ENCODE measurements around the gene SUSD4. TPM values are rescaled to one million over a fixed set of nuclear protein-coding genes. Genes with fewer than 3 reads are reported as not detected.
"Not testable (repeated sequence)": the region's sequence is repeated elsewhere in the genome, so short reads cannot be mapped to it uniquely, and the experiment has no call there.

The SUSD4 gene
- total RNA-seq, 2 experiments from 2014 or later, result 0.18 to 0.23 TPM

DNA sequence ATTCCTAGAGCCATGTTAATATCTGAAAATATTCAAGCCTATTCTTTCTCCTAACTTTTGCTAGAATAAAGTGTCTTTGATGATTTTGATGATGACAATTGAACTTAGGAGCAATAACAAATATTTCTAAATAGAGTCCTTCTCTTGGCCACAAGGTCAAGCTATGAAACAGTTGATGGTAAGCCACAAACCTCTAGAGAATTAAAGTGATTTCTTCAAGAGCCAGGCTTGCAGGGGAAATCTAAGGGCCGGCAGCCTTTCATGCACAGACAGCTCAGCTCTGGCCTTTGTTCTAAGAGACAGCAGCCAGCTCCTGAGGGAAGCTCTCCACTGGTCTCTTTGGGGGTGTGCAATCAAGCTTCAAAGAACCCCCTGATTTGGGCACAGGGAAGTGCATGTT lies 59.0 kb downstream of the SUSD4 start:
- Mint-ChIP-seq H3K27me3 (ENCODE audit: low read depth) (no peaks in the 10 kb centered on the region), H3K36me3 (ENCODE audit: low read depth) (no peaks in the 10 kb centered on the region), H3K27ac (no peak overlapping the region), H3K4me3 (no peak overlapping the region), H3K4me1 (ENCODE audit: low read depth) (peaks cover 12% of the 10 kb centered on the region), H3K9me3 (ENCODE audit: insufficient read depth) (peaks cover 7% of the 10 kb centered on the region)
- DNase-seq, result no peak
- no peak for ATAC-seq
- ChIA-PET POLR2A (no interaction called here), CTCF (no interaction called here)

DNA sequence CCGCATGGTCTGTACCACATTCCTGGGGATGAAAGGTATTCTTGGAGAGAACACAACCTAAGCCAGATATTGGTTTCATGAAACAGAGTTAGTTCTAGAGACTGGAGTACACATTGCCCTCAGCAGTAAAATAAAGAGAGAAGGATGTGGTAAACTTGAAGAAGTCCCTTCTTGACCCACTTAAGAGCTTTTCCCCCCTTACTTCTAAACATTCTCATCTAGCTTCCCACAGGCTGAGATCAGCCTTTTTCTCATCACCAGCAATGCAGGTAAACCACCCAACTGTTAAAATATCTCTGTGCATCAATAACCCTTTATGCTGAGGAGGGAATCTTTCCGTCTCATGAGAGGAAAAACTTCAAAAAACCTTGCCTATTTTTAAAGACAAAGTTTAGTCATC lies 62.6 kb downstream of the SUSD4 start:
- H3K4me1 Mint-ChIP-seq (ENCODE audit: low read depth), result peaks cover 12% of the 10 kb centered on the region
- no peak overlapping the region for H3K4me3 Mint-ChIP-seq
- ChIA-PET POLR2A (no interaction called here), CTCF (interaction anchor here (0.8 kb wide), 1 partner anchor 167 kb away, joined by 3 read pairs; no protein-coding TSS in a partner anchor)
- no peaks in the 10 kb centered on the region for H3K36me3 Mint-ChIP-seq (ENCODE audit: low read depth)
- peaks cover 7% of the 10 kb centered on the region for H3K9me3 Mint-ChIP-seq (ENCODE audit: insufficient read depth)
- H3K27me3 Mint-ChIP-seq (ENCODE audit: low read depth), result no peaks in the 10 kb centered on the region
- no peak for ATAC-seq
- H3K27ac Mint-ChIP-seq, result no peak overlapping the region
- no peak for DNase-seq

DNA sequence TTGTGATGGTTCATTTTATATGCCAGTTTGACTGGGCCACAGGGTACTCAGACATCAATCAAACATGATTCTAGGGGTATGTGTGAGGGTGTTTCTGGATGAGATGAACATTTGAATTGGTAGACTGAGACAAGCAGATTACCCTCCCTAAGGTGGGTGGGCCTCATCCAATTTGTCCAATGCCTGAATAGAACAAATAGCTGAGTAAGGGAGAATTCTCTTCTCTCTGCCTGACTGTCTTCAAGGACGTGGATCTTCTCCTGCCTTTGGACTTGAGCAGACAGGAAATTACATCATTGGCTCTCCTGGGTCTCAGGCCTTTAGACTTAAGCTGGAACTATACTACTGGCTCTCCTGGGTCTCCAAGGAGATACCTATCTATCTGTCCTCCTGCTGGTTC lies 64.4 kb downstream of the SUSD4 start:
- no peak overlapping the region for H3K4me3 Mint-ChIP-seq
- DNase-seq (no peak), ATAC-seq (no peak)
- ChIA-PET CTCF (no interaction called here), POLR2A (no interaction called here)
- no peaks in the 10 kb centered on the region for H3K36me3 Mint-ChIP-seq (ENCODE audit: low read depth)
- peaks cover 7% of the 10 kb centered on the region for H3K9me3 Mint-ChIP-seq (ENCODE audit: insufficient read depth)
- no peaks in the 10 kb centered on the region for H3K27me3 Mint-ChIP-seq (ENCODE audit: low read depth)
- no peak overlapping the region for H3K27ac Mint-ChIP-seq
- peaks cover 12% of the 10 kb centered on the region for H3K4me1 Mint-ChIP-seq (ENCODE audit: low read depth)

DNA sequence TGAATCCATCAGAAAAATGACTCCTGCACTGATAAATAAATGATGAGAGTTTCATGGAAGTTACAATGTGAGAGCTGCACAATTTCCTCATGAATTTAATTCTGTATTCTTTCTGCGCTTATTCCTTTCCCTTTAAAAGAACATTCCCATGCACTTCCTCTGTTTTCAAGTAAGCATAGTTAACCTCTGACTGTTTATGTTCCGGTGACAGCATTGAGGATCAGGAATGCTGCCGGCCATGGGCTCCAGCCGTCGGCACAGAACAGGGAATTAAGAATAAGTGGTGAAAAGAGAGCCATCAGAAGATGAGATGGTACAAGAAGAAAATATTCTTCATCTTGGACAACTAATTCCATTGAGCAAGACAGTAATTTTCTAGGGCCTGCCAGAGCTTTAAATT lies 65.3 kb downstream of the SUSD4 start:
- Mint-ChIP-seq H3K27ac (no peak overlapping the region), H3K4me1 (ENCODE audit: low read depth) (peaks cover 12% of the 10 kb centered on the region), H3K4me3 (no peak overlapping the region), H3K27me3 (ENCODE audit: low read depth) (no peaks in the 10 kb centered on the region), H3K9me3 (ENCODE audit: insufficient read depth) (peaks cover 7% of the 10 kb centered on the region), H3K36me3 (ENCODE audit: low read depth) (no peaks in the 10 kb centered on the region)
- ATAC-seq (no peak), DNase-seq (no peak)
- CTCF ChIA-PET, result no interaction called here
- POLR2A ChIA-PET, result no interaction called here

DNA sequence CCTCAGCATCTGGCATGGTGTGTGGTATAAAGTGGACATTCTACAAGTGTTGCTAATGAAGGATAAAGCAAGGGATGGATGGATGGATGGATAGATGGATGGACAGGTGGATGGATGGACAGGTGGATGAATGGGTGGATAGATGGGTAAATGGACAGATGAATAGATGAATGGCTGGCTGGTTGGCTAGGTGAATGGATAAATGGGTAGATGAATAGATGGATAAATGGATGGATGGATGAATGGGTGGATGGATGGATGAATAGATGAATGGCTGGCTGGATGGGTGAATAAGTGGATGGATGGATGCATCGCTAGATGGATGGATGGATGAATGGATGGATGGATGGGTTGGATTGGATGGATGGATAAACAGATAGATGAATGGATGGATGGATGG lies 66.2 kb downstream of the SUSD4 start:
- Mint-ChIP-seq H3K27ac (no peak overlapping the region), H3K27me3 (ENCODE audit: low read depth) (no peaks in the 10 kb centered on the region), H3K36me3 (ENCODE audit: low read depth) (no peaks in the 10 kb centered on the region), H3K4me1 (ENCODE audit: low read depth) (peaks cover 12% of the 10 kb centered on the region), H3K9me3 (ENCODE audit: insufficient read depth) (peaks cover 3% of the 10 kb centered on the region), H3K4me3 (no peak overlapping the region)
- ATAC-seq, result no peak
- ChIA-PET CTCF (no interaction called here), POLR2A (no interaction called here)
- DNase-seq, result no peak

DNA sequence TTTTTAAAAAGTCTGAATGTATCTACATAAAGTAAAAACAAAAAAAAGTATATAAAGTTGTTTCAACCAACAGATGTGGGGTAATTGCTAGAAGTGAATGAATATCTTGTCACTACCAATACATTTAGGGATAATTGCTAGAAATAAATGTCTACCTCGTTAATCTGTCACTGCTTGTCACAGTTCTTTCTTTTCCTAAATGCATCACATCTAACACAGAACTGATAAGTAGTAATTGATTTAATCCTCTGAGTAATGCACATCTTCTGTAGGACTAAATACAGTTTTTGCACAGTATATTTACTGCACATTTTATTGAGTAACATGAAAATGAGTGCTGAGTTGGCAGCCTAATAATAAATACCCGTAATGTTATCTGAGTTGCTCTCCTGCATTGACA lies 72.2 kb downstream of the SUSD4 start:
- Mint-ChIP-seq H3K27me3 (ENCODE audit: low read depth) (no peaks in the 10 kb centered on the region), H3K9me3 (ENCODE audit: insufficient read depth) (no peaks in the 10 kb centered on the region), H3K4me1 (ENCODE audit: low read depth) (no peaks in the 10 kb centered on the region), H3K4me3 (no peak overlapping the region), H3K36me3 (ENCODE audit: low read depth) (no peaks in the 10 kb centered on the region), H3K27ac (no peak overlapping the region)
- ChIA-PET POLR2A (no interaction called here), CTCF (no interaction called here)
- DNase-seq (no peak), ATAC-seq (no peak)

DNA sequence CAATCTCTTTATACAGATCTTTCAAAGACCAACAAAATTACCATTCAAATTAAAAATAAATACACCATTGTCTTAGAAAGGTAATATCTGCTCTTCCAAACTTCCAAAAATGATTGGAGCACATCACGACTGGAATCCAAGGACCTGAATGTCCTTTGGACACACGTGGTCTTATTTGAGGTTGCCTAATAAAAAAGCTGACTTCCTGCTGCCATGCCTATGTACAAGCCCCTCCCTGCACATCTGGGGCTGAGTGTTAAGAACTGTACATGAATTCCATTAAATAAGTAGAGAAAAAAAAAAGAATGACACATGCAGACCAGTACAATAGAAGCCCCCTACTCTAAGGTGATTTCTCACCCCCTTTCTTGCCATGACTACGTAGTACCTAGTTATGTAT lies 73.6 kb downstream of the SUSD4 start:
- no peaks in the 10 kb centered on the region for H3K9me3 Mint-ChIP-seq (ENCODE audit: insufficient read depth)
- ChIA-PET POLR2A (no interaction called here), CTCF (no interaction called here)
- H3K4me3 Mint-ChIP-seq, result no peak overlapping the region
- no peaks in the 10 kb centered on the region for H3K4me1 Mint-ChIP-seq (ENCODE audit: low read depth)
- no peaks in the 10 kb centered on the region for H3K36me3 Mint-ChIP-seq (ENCODE audit: low read depth)
- H3K27ac Mint-ChIP-seq, result no peak overlapping the region
- ATAC-seq, result no peak
- DNase-seq, result no peak
- no peaks in the 10 kb centered on the region for H3K27me3 Mint-ChIP-seq (ENCODE audit: low read depth)

DNA sequence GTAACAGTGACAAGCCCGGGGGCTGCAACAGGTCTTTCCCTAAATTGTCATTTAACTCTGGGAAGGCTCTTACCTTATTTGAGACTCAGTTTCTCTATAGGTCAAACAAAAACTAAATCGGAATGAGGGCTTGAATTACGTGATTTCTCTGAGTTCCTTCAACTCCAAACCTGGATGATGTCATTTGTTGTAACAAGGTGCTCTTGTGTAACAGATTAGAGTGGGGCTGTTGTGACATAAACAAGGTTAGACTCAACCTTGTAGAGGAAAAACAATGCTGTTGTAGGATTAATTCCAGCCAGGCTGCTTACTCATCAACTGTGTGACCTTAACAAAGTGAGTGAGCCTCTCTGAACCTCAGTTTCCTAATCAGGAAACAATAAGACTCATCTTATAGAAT lies 74.4 kb downstream of the SUSD4 start:
- CTCF ChIA-PET, result no interaction called here
- H3K4me1 Mint-ChIP-seq (ENCODE audit: low read depth), result no peaks in the 10 kb centered on the region

DNA sequence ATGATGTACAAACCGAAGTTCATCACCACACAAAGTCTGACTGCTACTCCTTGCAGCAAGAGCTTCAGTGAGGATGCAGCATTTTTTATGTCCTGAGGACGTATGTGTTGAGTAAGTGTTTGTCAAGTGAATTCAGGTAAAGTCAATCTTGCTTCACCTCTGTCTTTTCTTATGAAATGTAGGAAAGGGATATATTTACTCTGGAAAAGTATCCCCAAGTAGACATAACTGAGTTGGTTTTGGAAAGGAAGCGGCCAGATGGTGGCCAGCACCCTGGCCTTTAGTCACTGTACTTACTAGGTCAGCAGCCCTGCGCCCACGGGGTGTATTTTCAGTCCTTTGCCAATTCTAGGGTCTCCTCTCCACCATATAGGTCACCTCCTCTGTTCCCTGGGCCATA lies 75.2 kb downstream of the SUSD4 start:
- POLR2A ChIA-PET, result no interaction called here
- H3K27ac Mint-ChIP-seq, result no peak overlapping the region
- no peaks in the 10 kb centered on the region for H3K27me3 Mint-ChIP-seq (ENCODE audit: low read depth)
- no peaks in the 10 kb centered on the region for H3K36me3 Mint-ChIP-seq (ENCODE audit: low read depth)
- no peaks in the 10 kb centered on the region for H3K4me1 Mint-ChIP-seq (ENCODE audit: low read depth)
- CTCF ChIA-PET, result no interaction called here
- ATAC-seq (no peak), DNase-seq (no peak)
- peaks cover 4% of the 10 kb centered on the region for H3K9me3 Mint-ChIP-seq (ENCODE audit: insufficient read depth)
- H3K4me3 Mint-ChIP-seq, result no peak overlapping the region

More for the DNA sequence above, 74.4 kb downstream of the SUSD4 start:
- Mint-ChIP-seq H3K36me3 (ENCODE audit: low read depth) (no peaks in the 10 kb centered on the region), H3K9me3 (ENCODE audit: insufficient read depth) (no peaks in the 10 kb centered on the region), H3K27me3 (ENCODE audit: low read depth) (no peaks in the 10 kb centered on the region), H3K4me3 (no peak overlapping the region), H3K27ac (no peak overlapping the region)
- POLR2A ChIA-PET, result no interaction called here
- ATAC-seq (no peak), DNase-seq (no peak)

DNA sequence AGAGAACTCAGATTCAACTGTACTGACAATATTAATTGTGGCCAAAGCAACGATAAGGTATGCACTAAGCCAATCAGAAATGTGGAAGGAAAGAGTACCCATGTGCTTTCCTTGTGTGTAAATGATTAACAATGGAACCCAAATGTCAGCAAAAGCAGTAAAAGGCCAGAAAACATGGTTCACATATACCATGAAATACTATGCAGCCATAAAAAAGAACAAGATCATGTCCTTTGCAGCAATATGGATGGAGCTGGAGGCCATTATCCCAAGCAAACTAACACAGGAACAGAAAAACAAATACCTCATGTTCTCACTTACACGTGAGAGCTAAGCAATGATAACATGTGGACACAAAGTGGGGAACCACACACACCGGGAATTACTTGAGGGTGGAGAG lies 78.5 kb downstream of the SUSD4 start:
- no peak for ATAC-seq
- Mint-ChIP-seq H3K9me3 (ENCODE audit: insufficient read depth) (peaks cover 4% of the 10 kb centered on the region), H3K4me1 (ENCODE audit: low read depth) (no peaks in the 10 kb centered on the region), H3K27me3 (ENCODE audit: low read depth) (no peaks in the 10 kb centered on the region), H3K4me3 (no peak overlapping the region), H3K27ac (no peak overlapping the region), H3K36me3 (ENCODE audit: low read depth) (no peaks in the 10 kb centered on the region)
- DNase-seq, result no peak
- ChIA-PET POLR2A (interaction anchor here (0.6 kb wide), 1 partner anchor 25 kb away, joined by 3 read pairs; no protein-coding TSS in a partner anchor), CTCF (no interaction called here)

DNA sequence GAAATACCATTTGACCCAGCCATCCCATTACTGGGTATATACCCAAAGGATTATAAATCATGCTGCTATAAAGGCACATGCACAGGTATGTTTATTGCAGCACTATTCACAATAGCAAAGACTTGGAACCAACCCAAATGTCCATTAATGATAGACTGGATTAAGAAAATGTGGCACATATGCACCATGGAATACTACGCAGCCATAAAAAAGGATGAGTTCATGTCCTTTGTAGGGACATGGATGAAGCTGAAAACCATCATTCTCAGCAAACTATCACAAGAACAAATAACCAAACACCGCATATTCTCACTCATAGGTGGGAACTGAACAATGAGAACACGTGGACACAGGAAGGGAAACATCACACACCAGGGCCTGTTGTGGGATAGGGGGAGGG lies 80.3 kb downstream of the SUSD4 start:
- H3K36me3 Mint-ChIP-seq (ENCODE audit: low read depth), result not testable (repeated sequence)

DNA sequence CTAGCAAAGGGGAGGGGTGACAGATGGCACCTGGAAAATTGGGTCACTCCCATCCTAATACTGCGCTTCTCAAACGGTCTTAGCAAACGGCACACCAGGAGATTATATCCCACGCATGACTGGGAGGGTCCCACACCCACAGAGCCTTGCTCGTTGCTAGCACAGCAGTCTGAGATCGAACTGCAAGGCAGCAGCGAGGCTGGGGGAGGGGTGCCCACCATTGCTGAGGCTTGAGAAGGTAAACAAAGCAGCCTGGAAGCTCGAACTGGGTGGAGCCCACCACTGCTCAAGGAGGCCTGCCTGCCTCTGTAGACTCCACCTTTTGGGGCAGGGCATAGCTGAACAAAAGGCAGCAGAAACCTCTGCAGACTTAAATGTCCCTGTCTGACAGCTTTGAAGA lies 85.7 kb downstream of the SUSD4 start:
- CTCF ChIA-PET, H3K27ac Mint-ChIP-seq, H3K4me3 Mint-ChIP-seq: not testable (repeated sequence)

More for the DNA sequence above, 80.3 kb downstream of the SUSD4 start:
- H3K27me3 Mint-ChIP-seq (ENCODE audit: low read depth); H3K9me3 Mint-ChIP-seq (ENCODE audit: insufficient read depth); H3K27ac Mint-ChIP-seq; CTCF ChIA-PET; DNase-seq; ATAC-seq; POLR2A ChIA-PET; H3K4me1 Mint-ChIP-seq (ENCODE audit: low read depth); H3K4me3 Mint-ChIP-seq: not testable (repeated sequence)

DNA sequence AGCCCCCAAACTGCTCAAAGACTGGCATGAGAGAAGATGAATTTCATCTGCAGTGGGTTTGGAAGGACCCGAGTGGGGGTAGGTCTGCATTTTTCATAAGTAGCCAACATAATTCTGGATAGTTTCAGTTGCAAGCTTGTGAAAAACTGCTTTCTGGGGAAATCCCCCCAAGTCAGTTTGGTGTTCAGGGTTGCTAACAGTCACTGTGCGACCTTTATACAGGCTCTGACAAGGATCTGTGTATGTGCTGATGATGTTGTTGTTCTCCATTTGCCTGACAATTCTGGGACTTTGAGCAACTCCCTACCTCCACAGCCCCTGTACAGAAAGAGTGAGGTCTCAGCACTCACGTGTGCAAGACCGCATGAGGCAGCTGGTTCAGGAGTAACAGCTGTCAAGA lies 87.9 kb downstream of the SUSD4 start:
- no peak overlapping the region for H3K27ac Mint-ChIP-seq
- DNase-seq (no peak), ATAC-seq (no peak)
- no peaks in the 10 kb centered on the region for H3K9me3 Mint-ChIP-seq (ENCODE audit: insufficient read depth)
- ChIA-PET CTCF (no interaction called here), POLR2A (no interaction called here)
- H3K4me1 Mint-ChIP-seq (ENCODE audit: low read depth), result no peaks in the 10 kb centered on the region
- H3K4me3 Mint-ChIP-seq, result no peak overlapping the region
- H3K36me3 Mint-ChIP-seq (ENCODE audit: low read depth), result no peaks in the 10 kb centered on the region
- no peaks in the 10 kb centered on the region for H3K27me3 Mint-ChIP-seq (ENCODE audit: low read depth)

More for the DNA sequence above, 85.7 kb downstream of the SUSD4 start:
- POLR2A ChIA-PET; H3K36me3 Mint-ChIP-seq (ENCODE audit: low read depth); H3K9me3 Mint-ChIP-seq (ENCODE audit: insufficient read depth); ATAC-seq; H3K4me1 Mint-ChIP-seq (ENCODE audit: low read depth); DNase-seq; H3K27me3 Mint-ChIP-seq (ENCODE audit: low read depth): not testable (repeated sequence)
